ENCODE data around the gene ST6GALNAC6. TPM values are rescaled to one million over a fixed set of nuclear protein-coding genes. Genes with fewer than 3 reads are reported as not detected.

ST6GALNAC6 gene
- total and polyA plus RNA-seq, 10 of the 15 experiments (the other 5 are each of a cell fraction or from before 2014, with no cell fraction given), result 0.40 to 27.0 (median 16.8) TPM

- Histone ChIP-seq H4K20me1 (ENCODE audit: control insufficient read depth, insufficient read depth) (no peaks in the 10 kb centered on the region), H3K27me3 (replicated peaks in 1 of 2; ENCODE audit: control insufficient read depth in 2 of 2, insufficient read depth in 2 of 2, low read length in 1 of 2) (no peaks in the 10 kb centered on the region), H3K4me1 (ENCODE audit: control insufficient read depth, insufficient read depth, low read length) (no peaks in the 10 kb centered on the region; the same call in 1 of the 2 replicates), H3K9ac (ENCODE audit: control insufficient read depth, insufficient read depth, low read length) (no peak overlapping the region), H3K27ac (ENCODE audit: control insufficient read depth, insufficient read depth) (no peak overlapping the region), H3K4me3 (no peak overlapping the region), H3K36me3 (ENCODE audit: control insufficient read depth in 2 of 2, insufficient read depth in 2 of 2, low read length in 1 of 2) (peaks cover 3 to 4% of the 10 kb centered on the region in 2 experiments; a peak in 3 of 4 replicates), H2AFZ (ENCODE audit: control insufficient read depth, low read depth, low read length) (no peak overlapping the region), H3K79me2 (ENCODE audit: control insufficient read depth, insufficient read depth, low read length) (no peaks in the 10 kb centered on the region), H3K9me3 (replicated peaks; ENCODE audit: control insufficient read depth, insufficient read depth, low read length) (no peaks in the 10 kb centered on the region), H3K4me2 (ENCODE audit: control insufficient read depth, insufficient read depth) (no peak overlapping the region)
- TF ChIP-seq POLR2A (IDR thresholded peaks at IDR 0.05; ENCODE audit: low read depth, low read length) (peak; percentile 15; the same call in 1 of the 2 replicates), PKNOX1 (IDR thresholded peaks at IDR 0.05) (0 out of 2 replicates have a peak, but pooled peaks have one; percentile 12), JUND (IDR thresholded peaks at IDR 0.05; ENCODE audit: low read depth, low read length) (no peak), SMAD5 (IDR thresholded peaks at IDR 0.05; ENCODE audit: low read depth) (no peak), MEF2A (IDR thresholded peaks at IDR 0.05; ENCODE audit: insufficient read depth, low read depth, low read length) (no peak), ATF7 (IDR thresholded peaks at IDR 0.05; ENCODE audit: low read depth) (no peak), NBN (IDR thresholded peaks at IDR 0.05) (no peak), POLR2AphosphoS5 (IDR thresholded peaks at IDR 0.05; ENCODE audit: low read length) (peak; percentile 27; the same call in 1 of the 2 replicates)
- SMC1A ChIA-PET (ENCODE audit: uncharacterized antibody, unreplicated experiment), result interaction anchor here (1.2 kb wide), 1 partner anchor 15 kb away, joined by 3 read pairs; no protein-coding TSS in a partner anchor
- DNase-seq (ENCODE audit: low read depth, low spot score) (no peak), ATAC-seq (no peak; the same call in 2 of the 3 replicates), FAIRE-seq (no peak)
- in situ Hi-C loops (cut with MboI) (no loop called here), intact Hi-C loops (cut with micrococcal nuclease; ENCODE audit: unreplicated experiment) (loop anchor here (5.0 kb wide), 1 partner anchor 33 kb away; the partner anchor contains the start of gene ST6GALNAC4)
- WGBS (ENCODE audit: insufficient coverage, insufficient replicate concordance, low lambda C conversion rate, missing lambda C conversion rate), result 74% methylated on average over 11 of the region's 11 CpGs
- RAD21 ChIA-PET (ENCODE audit: unreplicated experiment), result no interaction called here
- POLR2A ChIA-PET, result interaction anchor here (1.3 kb wide), 1 partner anchor 10 kb away, joined by 4 read pairs; no protein-coding TSS in a partner anchor
- BruUV-seq (replicated peaks), result no TSS peak
- CTCF ChIA-PET, result interaction anchor here (1.4 kb wide), 1 partner anchor 37 kb away, joined by 5 read pairs; no protein-coding TSS in a partner anchor
Measured at GRCh38 chr9:127884427-127884911, 14.9 kb downstream of the ST6GALNAC6 start.

All from GM12878 (cell line).